HG02759 (cell line): ENCODE measurements around the gene LEMD2.

Experiments
- ATAC-seq: cut with Tn5 transposase; IDR thresholded peaks from one replicate; pipeline ENCODE4 v1.9.1; 2021; ENCODE audit warnings: mild to moderate bottlenecking, moderate library complexity; ENCODE audit not compliant: unreplicated experiment

LEMD2 gene

DNA sequence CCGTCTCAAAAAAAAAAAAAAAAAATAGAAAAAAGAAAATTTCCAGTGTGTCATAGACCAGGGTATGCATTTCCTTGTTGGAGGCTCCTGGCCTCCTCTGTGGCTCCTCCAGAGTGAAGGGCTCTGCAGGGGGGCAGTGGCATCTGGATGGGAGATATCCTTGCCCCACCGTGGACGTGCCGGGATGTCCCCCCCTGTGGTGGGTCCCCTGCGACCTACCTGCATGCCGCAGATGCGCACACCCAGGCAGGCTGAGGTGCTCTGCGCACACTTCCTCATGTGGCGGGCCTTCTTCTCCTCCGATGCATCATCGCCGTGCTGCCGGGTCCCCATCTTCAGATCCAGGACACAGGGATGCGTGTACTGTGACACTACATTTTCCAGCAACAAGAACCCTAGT lies 63.7 kb downstream of the LEMD2 start:
- no peak for ATAC-seq

- ATAC-seq, result no peak
Observed at GRCh38 chr6:33724102-33725023, 64.6 kb downstream of the LEMD2 start.

DNA sequence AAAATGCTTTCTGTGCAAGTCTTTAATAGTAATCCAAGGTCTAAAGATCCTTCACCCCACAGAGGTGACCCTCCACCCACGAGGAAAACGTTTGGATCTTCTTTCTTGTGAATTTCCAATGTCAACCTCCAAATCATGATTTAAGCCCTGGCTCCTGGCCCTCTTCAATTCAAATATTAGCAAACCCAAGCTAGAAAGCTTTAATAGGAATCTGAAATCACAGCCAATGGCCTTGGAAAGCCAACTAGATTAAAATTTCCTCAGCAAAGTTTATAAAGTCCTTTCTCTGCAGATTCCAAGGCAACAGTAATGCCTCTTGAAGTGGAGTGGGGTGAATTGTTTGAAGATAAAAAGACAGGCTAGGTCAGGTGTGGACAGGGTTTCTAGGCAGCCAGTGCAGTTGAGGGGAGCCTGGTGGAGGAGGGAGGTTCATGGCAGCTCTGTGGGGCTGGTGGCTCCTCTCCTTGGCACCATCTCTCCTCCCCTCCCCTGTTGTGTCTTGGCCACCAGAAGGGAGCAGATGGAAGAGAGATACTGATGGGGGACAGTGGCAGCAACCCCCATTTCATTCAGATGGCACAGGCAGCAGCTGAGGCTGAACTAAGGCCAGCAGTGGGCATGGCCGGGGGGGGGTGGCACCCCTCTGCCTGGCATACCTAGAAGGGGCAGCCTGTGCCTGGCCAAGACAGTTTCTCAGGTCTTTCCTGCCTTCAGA lies 65.4 kb downstream of the LEMD2 start:
- ATAC-seq, result no peak

- no peak for ATAC-seq
Observed at GRCh38 chr6:33722103-33722623, 66.8 kb downstream of the LEMD2 start.

DNA sequence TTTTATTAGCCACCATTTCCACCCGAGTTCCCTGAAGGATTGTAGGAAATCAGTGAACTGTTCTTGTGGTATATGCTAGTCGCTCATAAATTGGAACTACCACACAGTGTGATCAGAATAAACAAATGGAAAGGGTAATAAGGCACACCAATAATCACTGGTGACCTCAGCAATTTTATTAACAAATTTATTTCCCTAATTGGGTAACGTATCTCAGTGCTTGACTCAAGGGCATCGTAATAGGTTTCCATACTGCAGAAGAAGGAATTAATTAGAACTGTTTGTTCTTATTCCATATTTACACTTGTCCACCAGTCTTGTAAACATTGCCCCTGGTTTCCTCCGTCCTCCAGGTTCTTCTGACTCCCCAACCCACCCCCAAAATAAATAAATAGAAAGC lies 67.4 kb downstream of the LEMD2 start:
- ATAC-seq, result no peak
